Endodermal cell (in vitro differentiated cells): ENCODE results near the gene FTSJ3. TPM values are rescaled to one million over a fixed set of nuclear protein-coding genes. Genes with fewer than 3 reads are reported as not detected.

Experiments
- DNase-seq: peaks from one replicate; pipeline ENCODE4 v3.0.0-alpha.2; 2017
- H3K27ac ChIP-seq: 2 replicates; pipeline ENCODE4 v1.5.1; 2013; ENCODE audit warnings: mild to moderate bottlenecking, low read depth, low read length, moderate library complexity
- H3K27me3 ChIP-seq: 2 replicates; pipeline ENCODE4 v1.6.1; 2013; ENCODE audit warnings: mild to moderate bottlenecking, low read length, moderate library complexity; ENCODE audit not compliant: insufficient read depth, control insufficient read depth, poor library complexity, severe bottlenecking
- H3K36me3 ChIP-seq: 2 replicates; pipeline ENCODE4 v1.7.0; 2013; ENCODE audit warnings: mild to moderate bottlenecking, low read length, moderate library complexity; ENCODE audit not compliant: control insufficient read depth, insufficient read depth
- H3K4me1 ChIP-seq: one replicate; pipeline ENCODE4 v1.7.0; 2013; ENCODE audit warnings: low read length; ENCODE audit not compliant: control insufficient read depth, insufficient read depth
- H3K4me3 ChIP-seq: 2 replicates; pipeline ENCODE4 v1.5.1; 2013; ENCODE audit warnings: mild to moderate bottlenecking, low read length, moderate library complexity
- H3K9ac ChIP-seq: 2 replicates; pipeline ENCODE4 v1.6.1; 2013; ENCODE audit warnings: mild to moderate bottlenecking, low read length, moderate library complexity; ENCODE audit not compliant: poor library complexity, severe bottlenecking; ENCODE audit errors: extremely low read depth
- H3K9me3 ChIP-seq: 2 replicates; pipeline ENCODE4 v1.6.1; 2013; ENCODE audit warnings: mild to moderate bottlenecking, low read length, moderate library complexity; ENCODE audit not compliant: control insufficient read depth
- H3K27ac Mint-ChIP-seq: 2 replicates; pipeline ENCODE4 v1.8.0; 2020; ENCODE audit warnings: mixed read lengths
- H3K27me3 Mint-ChIP-seq: 2 replicates; pipeline ENCODE4 v1.8.0; 2021; ENCODE audit warnings: mild to moderate bottlenecking, mixed read lengths; ENCODE audit not compliant: insufficient read depth
- H3K36me3 Mint-ChIP-seq: 2 replicates; pipeline ENCODE4 v1.8.0; 2020; ENCODE audit warnings: low read depth, mixed read lengths
- H3K4me1 Mint-ChIP-seq: 2 replicates; pipeline ENCODE4 v1.8.0; 2020; ENCODE audit warnings: mixed read lengths
- H3K4me3 Mint-ChIP-seq: 2 replicates; pipeline ENCODE4 v1.8.0; 2020; ENCODE audit warnings: mild to moderate bottlenecking, moderate library complexity, mixed read lengths
- H3K9me3 Mint-ChIP-seq: 2 replicates; pipeline ENCODE4 v1.8.0; 2020; ENCODE audit warnings: mild to moderate bottlenecking, mixed read lengths
- CTCF ChIP-seq: fragments of 200-600 bp; sonication (generic); conservative IDR thresholded peaks from 2 replicates; pipeline ENCODE4 v1.5.0; 2021; ENCODE audit warnings: antibody characterized with exemption, mild to moderate bottlenecking
- WGBS, 2 experiments: methylation state at CpG; one replicate each; pipeline versions ENCODE4 v1.1.5 to v1.1.7; 2013; ENCODE audit warnings: missing lambda C conversion rate in 2 of 2, mixed read lengths in 1 of 2; ENCODE audit not compliant: insufficient coverage in 1 of 2, insufficient read length in 1 of 2; 5-methylcytosine and 5-hydroxymethylcytosine counted together
- total RNA-seq, 2 donors: library from RNA; stranded (reverse); fragmentation: NEBNext Ultra II Directional in 1 of 2; extraction: Animal tissue kit (Norgen Biotek cat#: 25700) in 1 of 2; gene quantifications; 2 replicates in 1 of 2; 3 replicates in 1 of 2; pipeline ENCODE4 v1.2.1, GENCODE V29; 2021

FTSJ3 gene
- total RNA-seq, 2 donors from 2014 or later = 58.5 to 72.3 TPM

- Histone ChIP-seq H3K4me3 (no peak overlapping the region), H3K9ac (no peak overlapping the region), H3K9me3 (no peaks in the 10 kb centered on the region), H3K27ac (no peak overlapping the region), H3K36me3 (peaks cover 90% of the 10 kb centered on the region), H3K4me1 (no peaks in the 10 kb centered on the region), H3K27me3 (no peaks in the 10 kb centered on the region)
- Mint-ChIP-seq H3K4me1 (peaks cover 14% of the 10 kb centered on the region), H3K9me3 (no peaks in the 10 kb centered on the region), H3K4me3 (no peak overlapping the region), H3K36me3 (peaks cover 52% of the 10 kb centered on the region), H3K27me3 (no peaks in the 10 kb centered on the region), H3K27ac (no peak overlapping the region)
- 99 to 100% methylated on average over 3 to 4 of the region's 4 CpGs for WGBS, 2 experiments
- DNase-seq = no peak
- no peak for TF ChIP-seq CTCF
Observed at GRCh38 chr17:63780928-63781327, 46.5 kb downstream of the FTSJ3 start.

DNA sequence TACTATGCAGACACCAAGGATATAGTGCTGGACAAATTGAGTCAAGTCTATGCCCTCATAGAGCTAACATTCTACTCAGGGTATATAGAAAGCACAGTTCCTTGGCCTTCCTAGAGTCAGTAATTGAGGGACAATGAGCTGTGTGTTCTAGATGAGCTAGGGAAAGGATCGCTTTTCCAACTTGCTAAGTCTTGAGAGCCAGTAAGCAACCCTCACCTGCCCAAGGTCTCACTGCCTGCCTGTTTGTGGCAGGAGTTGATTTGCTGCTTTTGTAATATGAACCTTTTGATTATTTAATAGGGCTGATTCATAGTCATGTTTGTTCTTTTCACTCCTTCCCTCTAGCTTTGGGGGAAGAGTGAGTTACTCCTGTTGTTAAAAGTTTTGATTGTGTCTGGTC lies 47.0 kb downstream of the FTSJ3 start:
- no peak overlapping the region for H3K27ac ChIP-seq
- no peak overlapping the region for H3K4me3 ChIP-seq
- no peak overlapping the region for H3K9ac ChIP-seq
- H3K27me3 ChIP-seq = no peaks in the 10 kb centered on the region
- 100% methylated on average over 1 of the region's 1 CpG; no CpG with 5 or more reads in 1 of the 2 experiments for WGBS, 2 experiments
- TF ChIP-seq CTCF = no peak
- no peaks in the 10 kb centered on the region for H3K4me1 ChIP-seq
- DNase-seq = no peak
- Mint-ChIP-seq H3K36me3 (peaks cover 48% of the 10 kb centered on the region), H3K4me1 (peaks cover 13% of the 10 kb centered on the region), H3K9me3 (no peaks in the 10 kb centered on the region), H3K4me3 (no peak overlapping the region), H3K27me3 (no peaks in the 10 kb centered on the region), H3K27ac (no peak overlapping the region)
- peaks cover 90% of the 10 kb centered on the region for H3K36me3 ChIP-seq
- no peaks in the 10 kb centered on the region for H3K9me3 ChIP-seq

- H3K27me3 Mint-ChIP-seq = no peaks in the 10 kb centered on the region
- H3K27ac Mint-ChIP-seq = peak overlapping the region; percentile 100
- peaks cover 16% of the 10 kb centered on the region for H3K4me1 Mint-ChIP-seq
- peaks cover 30% of the 10 kb centered on the region for H3K36me3 Mint-ChIP-seq
- H3K27ac ChIP-seq = no peak overlapping the region
- peak; percentile 74 for DNase-seq
- H3K4me1 ChIP-seq = no peaks in the 10 kb centered on the region
- H3K9ac ChIP-seq = peak overlapping the region; percentile 97
- H3K9me3 ChIP-seq = no peaks in the 10 kb centered on the region
- no peaks in the 10 kb centered on the region for H3K27me3 ChIP-seq
- WGBS, 2 experiments = 9 to 18% methylated on average over 6 to 8 of the region's 8 CpGs
- H3K36me3 ChIP-seq = peaks cover 48% of the 10 kb centered on the region
- peak overlapping the region; percentile 97 for H3K4me3 Mint-ChIP-seq
- H3K9me3 Mint-ChIP-seq = no peaks in the 10 kb centered on the region
- no peak for TF ChIP-seq CTCF
- peak overlapping the region; percentile 99 for H3K4me3 ChIP-seq
Observed at GRCh38 chr17:63775420-63775819, 52.0 kb downstream of the FTSJ3 start.
